Peyer's patch (tissue), 4 donors: ENCODE measurements around the gene SERHL2. TPM values are rescaled to one million over a fixed set of nuclear protein-coding genes. Genes with fewer than 3 reads are reported as not detected.
"Not testable (repeated sequence)": the region's sequence is repeated elsewhere in the genome, so short reads cannot be mapped to it uniquely, and the experiment has no call there.

Experiments
- DNase-seq, 3 donors: peaks; one replicate each; pipeline ENCODE4 v3.0.0-alpha.2; 2017 to 2019
- H3K27ac ChIP-seq, 4 donors: fragments of 200-600 bp; sonication (generic); one replicate each; pipeline ENCODE4 v1.5.1; 2016 to 2019
- H3K27me3 ChIP-seq, 2 donors: fragments of 200-600 bp; sonication (generic); one replicate each; pipeline ENCODE4 v1.5.1; 2019
- H3K36me3 ChIP-seq, 3 donors: fragments of 200-600 bp; sonication (generic); one replicate each; pipeline ENCODE4 v1.5.1; 2016 to 2019
- H3K4me1 ChIP-seq, 4 donors: fragments of 200-600 bp; sonication (generic); one replicate each; pipeline ENCODE4 v1.5.1; 2016 to 2019
- H3K4me3 ChIP-seq, 4 donors: fragments of 200-600 bp; sonication (generic); 1 replicate in 3 of 4; 2 replicates in 1 of 4; pipeline ENCODE4 v1.5.1; 2016 to 2019; ENCODE audit warnings: mild to moderate bottlenecking in 1 of 4
- H3K9me3 ChIP-seq, 4 donors: fragments of 200-600 bp; sonication (generic); one replicate each; pipeline ENCODE4 v1.5.1; 2016 to 2019; ENCODE audit warnings: mild to moderate bottlenecking in 1 of 4
- CTCF ChIP-seq, 6 experiments: fragments of 450-650 bp in 4 of 6; fragments of 200-600 bp in 2 of 6; sonication (generic) in 1 of 6; IDR thresholded peaks; one replicate each; pipeline ENCODE4 v1.5.1; 2017 to 2019; ENCODE audit warnings: antibody characterized with exemption in 6 of 6, mild to moderate bottlenecking in 3 of 6, moderate library complexity in 1 of 6
- POLR2A ChIP-seq, 2 donors: fragments of 450-650 bp; IDR thresholded peaks; one replicate each; pipeline ENCODE4 v1.5.1; 2017; ENCODE audit warnings: antibody characterized with exemption in 2 of 2, mild to moderate bottlenecking in 2 of 2, moderate library complexity in 2 of 2
- total RNA-seq, 4 donors: library from RNA; depleted of rRNA; stranded (reverse); fragments of >200 nt; gene quantifications; one replicate each; pipeline ENCODE4 v1.1.0, GENCODE V29; 2016

The SERHL2 gene
- total RNA-seq, 4 donors from 2014 or later, result 1.7 to 11.6 (median 3.2) TPM; not detected in 1

GRCh38 chr22:42528591-42529307 lies 25.0 kb upstream of the SERHL2 start:
- Histone ChIP-seq H3K27me3 (no peaks in the 10 kb centered on the region), H3K4me1 (peaks cover 0 to 5% (median 1%) of the 10 kb centered on the region in 4 donors), H3K4me3 (no peak overlapping the region), H3K27ac (no peak overlapping the region), H3K9me3 (no peaks in the 10 kb centered on the region), H3K36me3 (no peaks in the 10 kb centered on the region)
- TF ChIP-seq CTCF (IDR thresholded peaks at IDR 0.05) (no peak), POLR2A (IDR thresholded peaks at IDR 0.05) (no peak)
- DNase-seq, result no peak

- not testable (repeated sequence) for H3K36me3 ChIP-seq, H3K9me3 ChIP-seq, H3K4me3 ChIP-seq, H3K27ac ChIP-seq, H3K27me3 ChIP-seq, H3K4me1 ChIP-seq, DNase-seq
These were observed 24.3 kb upstream of the SERHL2 start for GRCh38 chr22:42529435-42529834.

- H3K9me3 ChIP-seq, H3K27ac ChIP-seq, H3K36me3 ChIP-seq, DNase-seq, H3K4me3 ChIP-seq, H3K27me3 ChIP-seq: not testable (repeated sequence)
- peaks cover 0 to 10% (median 2%) of the 10 kb centered on the region in 4 donors for H3K4me1 ChIP-seq
These were observed 22.2 kb upstream of the SERHL2 start for GRCh38 chr22:42531401-42532084.

- H3K4me3 ChIP-seq, result peak overlapping the region; percentile 26 to 52 (median 42)
- no peak for DNase-seq
- no peaks in the 10 kb centered on the region for H3K9me3 ChIP-seq
- TF ChIP-seq CTCF (IDR thresholded peaks at IDR 0.05) (no peak), POLR2A (IDR thresholded peaks at IDR 0.05) (no peak)
- no peaks in the 10 kb centered on the region for H3K27me3 ChIP-seq
- peak overlapping the region; percentile 52 to 85 (median 67) for H3K27ac ChIP-seq
- H3K36me3 ChIP-seq, result no peaks in the 10 kb centered on the region
- peaks cover 0 to 16% (median 3%) of the 10 kb centered on the region in 4 donors for H3K4me1 ChIP-seq
These were observed 20.1 kb upstream of the SERHL2 start for GRCh38 chr22:42533638-42533977.

- H3K27ac ChIP-seq, H3K27me3 ChIP-seq, H3K9me3 ChIP-seq, H3K36me3 ChIP-seq, DNase-seq, H3K4me3 ChIP-seq: not testable (repeated sequence)
- peaks cover 0 to 16% (median 3%) of the 10 kb centered on the region in 4 donors for H3K4me1 ChIP-seq
These were observed 18.5 kb upstream of the SERHL2 start for GRCh38 chr22:42535082-42535731.

GRCh38 chr22:42536166-42536565 lies 17.6 kb upstream of the SERHL2 start:
- Histone ChIP-seq H3K27me3 (no peaks in the 10 kb centered on the region), H3K4me3 (no peak overlapping the region), H3K9me3 (no peaks in the 10 kb centered on the region), H3K4me1 (peaks cover 0 to 16% (median 3%) of the 10 kb centered on the region in 4 donors), H3K36me3 (no peaks in the 10 kb centered on the region), H3K27ac (peak overlapping the region in 1 of 4 donors; percentile 64)
- no peak for DNase-seq
- no peak for TF ChIP-seq CTCF (IDR thresholded peaks at IDR 0.05)
- no peak for TF ChIP-seq POLR2A (IDR thresholded peaks at IDR 0.05)

- H3K27ac ChIP-seq, result peak overlapping the region; percentile 47 to 64 (median 50)
- not testable (repeated sequence) for H3K4me3 ChIP-seq
These were observed 17.1 kb upstream of the SERHL2 start for GRCh38 chr22:42536634-42537033.

GRCh38 chr22:42537199-42537831 lies 16.4 kb upstream of the SERHL2 start:
- not testable (repeated sequence) for DNase-seq, H3K9me3 ChIP-seq, H3K27me3 ChIP-seq, H3K4me3 ChIP-seq, H3K36me3 ChIP-seq
- Histone ChIP-seq H3K4me1 (peaks cover 0 to 16% (median 3%) of the 10 kb centered on the region in 4 donors), H3K27ac (peak overlapping the region; percentile 47 to 64 (median 50))

More at GRCh38 chr22:42536634-42537033, 17.1 kb upstream of the SERHL2 start:
- peaks cover 0 to 16% (median 3%) of the 10 kb centered on the region in 4 donors for H3K4me1 ChIP-seq
- not testable (repeated sequence) for H3K9me3 ChIP-seq, H3K36me3 ChIP-seq, DNase-seq, H3K27me3 ChIP-seq

GRCh38 chr22:42539236-42539771 lies 14.5 kb upstream of the SERHL2 start:
- DNase-seq, H3K9me3 ChIP-seq, H3K4me3 ChIP-seq, H3K36me3 ChIP-seq, H3K27me3 ChIP-seq: not testable (repeated sequence)
- Histone ChIP-seq H3K27ac (peak overlapping the region; percentile 2 to 71 (median 62)), H3K4me1 (peaks cover 0 to 12% (median 1%) of the 10 kb centered on the region in 4 donors)
